GM18867 (cell line): ENCODE results near the gene BTN2A1.
"Not testable (repeated sequence)": the region's sequence is repeated elsewhere in the genome, so short reads cannot be mapped to it uniquely, and the experiment has no call there.

ENCODE experiments used
- ATAC-seq: cut with Tn5 transposase; IDR thresholded peaks from one replicate; pipeline ENCODE4 v1.9.1; 2021; ENCODE audit warnings: mild to moderate bottlenecking, moderate library complexity; ENCODE audit not compliant: unreplicated experiment

Gene BTN2A1

GRCh38 chr6:26489996-26490964, 32.5 kb downstream of the BTN2A1 start:
- ATAC-seq: no peak

GRCh38 chr6:26491604-26492003, 33.8 kb downstream of the BTN2A1 start:
- ATAC-seq: no peak

GRCh38 chr6:26493258-26493657, 35.5 kb downstream of the BTN2A1 start:
- no peak for ATAC-seq

- no peak for ATAC-seq
These were observed 36.4 kb downstream of the BTN2A1 start for GRCh38 chr6:26494117-26494516.

- ATAC-seq: no peak
These were observed 37.5 kb downstream of the BTN2A1 start for GRCh38 chr6:26495281-26495680.

GRCh38 chr6:26497610-26498009, 39.9 kb downstream of the BTN2A1 start:
- ATAC-seq: no peak

GRCh38 chr6:26500102-26500501, 42.3 kb downstream of the BTN2A1 start, which contains the start of gene BTN1A1:
Gene BTN1A1, plus strand, starts transcription at chr6:26500303. Its CDS starts 984 bp downstream, at chr6:26501287.
- ATAC-seq: no peak

GRCh38 chr6:26501482-26501986, 43.8 kb downstream of the BTN2A1 start:
- ATAC-seq: no peak

- no peak for ATAC-seq
These were observed 44.4 kb downstream of the BTN2A1 start for GRCh38 chr6:26502165-26502564.

GRCh38 chr6:26502626-26503025, 44.9 kb downstream of the BTN2A1 start:
- no peak for ATAC-seq

- ATAC-seq: no peak
These were observed 49.9 kb downstream of the BTN2A1 start for GRCh38 chr6:26507658-26508057.

GRCh38 chr6:26511033-26511432, 53.3 kb downstream of the BTN2A1 start:
- ATAC-seq: not testable (repeated sequence)

GRCh38 chr6:26514984-26515383, 57.2 kb downstream of the BTN2A1 start:
- ATAC-seq: no peak

GRCh38 chr6:26516481-26517427, 59.0 kb downstream of the BTN2A1 start:
- ATAC-seq: no peak
